OCI-LY1 (cell line): Measurements from ENCODE around the gene GSX2.

Source experiments
- H2AFZ ChIP-seq: fragments of 200-600 bp; sonication (generic), shearing (Covaris generic); 2 replicates; pipeline ENCODE4 v1.6.0; 2014; ENCODE audit warnings: antibody characterized with exemption, mild to moderate bottlenecking, low read length
- H3F3A ChIP-seq: fragments of 200-600 bp; sonication (generic), shearing (Covaris generic); 2 replicates; pipeline ENCODE4 v1.6.0; 2014; ENCODE audit warnings: mild to moderate bottlenecking, antibody characterized with exemption, low read length, moderate library complexity; ENCODE audit not compliant: insufficient read depth
- H3K27ac ChIP-seq: fragments of 200-600 bp; sonication (generic); 2 replicates; pipeline ENCODE4 v1.5.1; 2014; ENCODE audit warnings: low read length, mixed run types, mild to moderate bottlenecking, low read depth; ENCODE audit not compliant: poor library complexity, severe bottlenecking
- H3K27me3 ChIP-seq: fragments of 200-600 bp; sonication (generic); 2 replicates; pipeline ENCODE4 v1.6.0; 2014; ENCODE audit warnings: antibody characterized with exemption, mild to moderate bottlenecking, low read length, moderate library complexity; ENCODE audit not compliant: insufficient read depth
- H3K36me3 ChIP-seq: fragments of 200-600 bp; sonication (generic); 2 replicates; pipeline ENCODE4 v1.6.1; 2014; ENCODE audit warnings: mild to moderate bottlenecking, antibody characterized with exemption, low read length, moderate library complexity, mixed read lengths; ENCODE audit not compliant: insufficient read depth
- H3K4me1 ChIP-seq: fragments of 200-600 bp; sonication (generic); 2 replicates; pipeline ENCODE4 v1.5.1; 2014; ENCODE audit warnings: mild to moderate bottlenecking, low read length, moderate library complexity; ENCODE audit not compliant: insufficient read depth, severe bottlenecking
- H3K4me2 ChIP-seq: fragments of 200-600 bp; sonication (generic), shearing (Covaris generic); 2 replicates; pipeline ENCODE4 v1.6.1; 2014; ENCODE audit warnings: low read length
- H3K4me3 ChIP-seq: fragments of 200-600 bp; sonication (generic); 2 replicates; pipeline ENCODE4 v1.5.1; 2014; ENCODE audit warnings: low read length, low read depth, mild to moderate bottlenecking, mixed read lengths; ENCODE audit not compliant: poor library complexity, severe bottlenecking
- H3K79me2 ChIP-seq: fragments of 200-600 bp; shearing (Covaris generic); 2 replicates; pipeline ENCODE4 v1.6.1; 2016; ENCODE audit warnings: mixed run types, low read length, mixed read lengths; ENCODE audit not compliant: insufficient read depth
- H3K9ac ChIP-seq: fragments of 200-600 bp; sonication (generic), shearing (Covaris generic); 2 replicates; pipeline ENCODE4 v1.6.1; 2014; ENCODE audit warnings: mild to moderate bottlenecking, low read length, mixed read lengths
- H3K9me2 ChIP-seq: fragments of 200-600 bp; sonication (generic), shearing (Covaris generic); 2 replicates; pipeline ENCODE4 v1.6.1; 2014; ENCODE audit warnings: low read depth, mild to moderate bottlenecking, low read length, mixed read lengths
- H3K9me3 ChIP-seq: fragments of 200-600 bp; shearing (Covaris generic); 2 replicates; pipeline ENCODE4 v1.6.1; 2014; ENCODE audit warnings: low read length, mixed read lengths
- H4K20me1 ChIP-seq: fragments of 200-600 bp; sonication (generic), shearing (Covaris generic); 2 replicates; pipeline ENCODE4 v1.6.0; 2016; ENCODE audit warnings: mild to moderate bottlenecking, low read length; ENCODE audit not compliant: insufficient read depth
- EZH2 ChIP-seq: fragments of 200-600 bp; sonication (generic), shearing (Covaris generic); IDR thresholded peaks from 2 replicates; pipeline ENCODE4 v1.8.0; 2017; ENCODE audit warnings: borderline replicate concordance, mixed run types, mild to moderate bottlenecking, antibody characterized with exemption, low read length, moderate library complexity, mixed read lengths
- TF ChIP-seq, protein P1 (sequence below): fragments of 200-600 bp; sonication (generic), shearing (Covaris generic); IDR thresholded peaks from 2 replicates; pipeline ENCODE4 v1.5.1; 2017; ENCODE audit warnings: mild to moderate bottlenecking, antibody characterized with exemption, low read length, moderate library complexity, mixed read lengths

Gene GSX2

DNA sequence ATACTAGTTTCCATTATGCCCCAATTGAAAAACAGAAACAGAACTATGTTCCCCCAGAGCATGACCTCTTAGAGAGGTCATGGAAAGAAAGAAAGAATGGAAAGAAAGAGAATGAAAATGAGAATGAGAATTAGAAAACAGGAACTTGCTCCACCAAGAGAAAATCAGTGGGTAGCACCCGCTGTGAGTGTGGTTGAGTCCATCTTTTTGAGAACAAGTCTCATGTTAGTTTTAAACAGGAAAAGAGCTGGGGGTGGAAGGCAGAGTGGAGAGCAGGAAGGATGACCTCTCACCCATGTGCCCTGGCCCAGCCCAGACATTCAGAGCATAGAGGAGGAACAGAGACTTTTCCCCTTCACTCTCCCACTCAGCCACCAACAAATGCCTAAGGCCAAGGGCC, 4.9 kb downstream of the GSX2 start:
- H2AFZ ChIP-seq, result no peak overlapping the region
- H3K9me3 ChIP-seq, result no peaks in the 10 kb centered on the region
- no peaks in the 10 kb centered on the region for H3F3A ChIP-seq
- H3K9me2 ChIP-seq, result no peaks in the 10 kb centered on the region
- no peaks in the 10 kb centered on the region for H3K36me3 ChIP-seq
- no peak overlapping the region for H3K4me3 ChIP-seq
- no peaks in the 10 kb centered on the region for H3K4me1 ChIP-seq
- H3K79me2 ChIP-seq, result no peaks in the 10 kb centered on the region
- H3K27me3 ChIP-seq, result no peaks in the 10 kb centered on the region
- H3K4me2 ChIP-seq, result no peak overlapping the region
- H3K27ac ChIP-seq, result no peak overlapping the region
- H3K9ac ChIP-seq, result no peak overlapping the region
- no peaks in the 10 kb centered on the region for H4K20me1 ChIP-seq
- no peak for TF ChIP-seq EZH2
- TF ChIP-seq, protein P1, sequence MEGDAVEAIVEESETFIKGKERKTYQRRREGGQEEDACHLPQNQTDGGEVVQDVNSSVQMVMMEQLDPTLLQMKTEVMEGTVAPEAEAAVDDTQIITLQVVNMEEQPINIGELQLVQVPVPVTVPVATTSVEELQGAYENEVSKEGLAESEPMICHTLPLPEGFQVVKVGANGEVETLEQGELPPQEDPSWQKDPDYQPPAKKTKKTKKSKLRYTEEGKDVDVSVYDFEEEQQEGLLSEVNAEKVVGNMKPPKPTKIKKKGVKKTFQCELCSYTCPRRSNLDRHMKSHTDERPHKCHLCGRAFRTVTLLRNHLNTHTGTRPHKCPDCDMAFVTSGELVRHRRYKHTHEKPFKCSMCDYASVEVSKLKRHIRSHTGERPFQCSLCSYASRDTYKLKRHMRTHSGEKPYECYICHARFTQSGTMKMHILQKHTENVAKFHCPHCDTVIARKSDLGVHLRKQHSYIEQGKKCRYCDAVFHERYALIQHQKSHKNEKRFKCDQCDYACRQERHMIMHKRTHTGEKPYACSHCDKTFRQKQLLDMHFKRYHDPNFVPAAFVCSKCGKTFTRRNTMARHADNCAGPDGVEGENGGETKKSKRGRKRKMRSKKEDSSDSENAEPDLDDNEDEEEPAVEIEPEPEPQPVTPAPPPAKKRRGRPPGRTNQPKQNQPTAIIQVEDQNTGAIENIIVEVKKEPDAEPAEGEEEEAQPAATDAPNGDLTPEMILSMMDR, result no peak

DNA sequence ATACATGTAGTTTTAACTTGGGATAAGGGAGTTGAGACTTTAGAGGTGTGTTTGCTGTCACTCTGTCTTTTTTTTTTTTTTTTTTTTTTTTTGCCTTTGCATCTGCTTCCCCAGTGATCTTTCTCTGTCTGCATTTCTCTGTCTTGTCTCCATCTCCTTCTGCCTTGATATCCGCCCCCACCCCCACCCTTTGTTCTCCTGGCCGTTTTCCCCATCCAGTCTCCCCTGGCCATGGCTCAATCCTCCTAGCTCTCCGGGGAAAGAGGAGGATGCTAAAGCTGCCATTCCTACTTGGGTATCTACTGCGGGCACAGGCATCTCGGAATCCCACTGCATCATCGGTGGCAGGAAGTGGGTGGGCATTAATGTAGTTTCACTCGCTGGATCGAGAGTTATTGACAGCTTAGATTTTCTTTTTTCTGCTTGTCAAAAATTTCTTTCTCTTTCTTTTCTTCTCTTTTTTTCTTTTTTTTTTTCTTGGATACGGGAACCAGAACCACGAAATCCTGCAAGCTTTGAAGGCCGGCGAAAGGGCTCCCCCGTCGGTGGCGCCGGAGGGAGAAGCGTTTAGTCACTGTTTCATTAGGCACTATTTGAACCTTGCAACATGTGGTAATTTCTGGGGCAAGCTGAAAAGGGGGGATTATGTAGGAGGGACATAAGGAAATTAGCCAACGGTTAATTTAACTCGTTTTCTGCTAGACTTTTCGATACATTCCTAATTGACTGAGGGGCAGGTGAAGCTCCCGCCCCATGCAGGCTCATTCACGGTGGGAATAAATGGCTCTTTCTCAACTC, 8.2 kb downstream of the GSX2 start:
- Histone ChIP-seq H3K27ac (no peak overlapping the region), H3K4me2 (no peak overlapping the region), H3K9ac (no peak overlapping the region), H4K20me1 (no peaks in the 10 kb centered on the region), H3F3A (no peaks in the 10 kb centered on the region), H3K9me3 (no peaks in the 10 kb centered on the region), H3K4me1 (no peaks in the 10 kb centered on the region), H2AFZ (no peak overlapping the region), H3K27me3 (no peaks in the 10 kb centered on the region), H3K36me3 (no peaks in the 10 kb centered on the region), H3K4me3 (no peak overlapping the region), H3K79me2 (no peaks in the 10 kb centered on the region), H3K9me2 (no peaks in the 10 kb centered on the region)
- no peak for TF ChIP-seq EZH2
- TF ChIP-seq, protein P1, result no peak

DNA sequence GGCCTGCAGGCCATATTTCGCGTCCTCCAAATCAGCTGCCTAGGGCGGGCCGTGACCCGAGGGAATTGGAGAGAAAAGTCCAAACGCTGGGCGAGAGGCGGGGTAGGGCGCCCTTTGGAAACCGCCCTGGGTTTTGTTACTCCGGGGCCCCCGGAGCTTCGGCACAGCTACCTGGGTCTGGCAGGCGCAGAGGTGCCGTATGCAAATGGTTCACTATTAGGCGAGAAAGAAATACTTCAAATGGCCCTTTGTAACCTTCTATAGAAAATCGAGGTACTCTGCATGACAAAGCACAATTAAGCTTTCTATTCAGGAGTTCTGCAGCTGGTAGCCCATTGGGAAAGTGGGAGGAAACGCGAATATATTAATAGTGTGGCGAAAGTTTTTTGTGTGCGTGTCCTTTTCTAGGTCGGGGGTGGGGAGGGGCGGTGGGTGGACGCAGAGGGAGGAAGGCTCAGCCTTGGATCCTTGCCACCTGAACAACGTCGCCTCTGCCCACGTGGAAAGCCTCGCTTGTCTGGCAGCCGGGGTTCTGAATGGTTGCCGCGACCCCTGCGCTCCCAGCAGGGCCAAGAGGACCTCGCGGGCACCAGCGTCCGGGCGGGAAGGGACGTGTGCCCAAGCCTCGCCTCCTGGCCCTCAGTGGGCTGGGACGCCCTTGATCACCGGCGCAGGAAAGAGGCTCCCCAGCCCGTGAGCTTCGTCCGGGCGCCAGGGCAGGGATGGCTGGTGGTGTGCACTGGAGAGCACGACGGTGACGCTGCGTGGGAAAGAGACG, 9.5 kb downstream of the GSX2 start:
- Histone ChIP-seq H3K4me3 (no peak overlapping the region), H3K27me3 (no peaks in the 10 kb centered on the region), H2AFZ (no peak overlapping the region), H3K9me3 (no peaks in the 10 kb centered on the region), H4K20me1 (no peaks in the 10 kb centered on the region), H3K4me1 (no peaks in the 10 kb centered on the region), H3K9me2 (no peaks in the 10 kb centered on the region), H3K79me2 (no peaks in the 10 kb centered on the region), H3K27ac (no peak overlapping the region), H3K9ac (no peak overlapping the region), H3F3A (no peaks in the 10 kb centered on the region), H3K4me2 (no peak overlapping the region), H3K36me3 (no peaks in the 10 kb centered on the region)
- TF ChIP-seq, protein P1, result no peak
- TF ChIP-seq EZH2, result no peak
